Caco-2 (cell line): Measurements from ENCODE around the gene SLC25A26. TPM values are rescaled to one million over a fixed set of nuclear protein-coding genes. Genes with fewer than 3 reads are reported as not detected.

Experiments used
- BruUV-seq: library from RNA; stranded (reverse); fragments of 400-500 nt; replicated peaks from 2 replicates; lab custom pipeline; 2021; lab: Mats Ljungman, UMichigan
- CTCF ChIA-PET: fragments of 300-600 bp; sonication (Branson Sonifier 250); formaldehyde crosslinking; loops from one replicate; lab custom pipeline; 2022; ENCODE audit warnings: antibody characterized with exemption; lab: Charles Lee
- POLR2A ChIA-PET: fragments of 300-600 bp; sonication (Branson Sonifier 250); formaldehyde crosslinking; loops from one replicate; lab custom pipeline; 2022; ENCODE audit warnings: antibody characterized with exemption; lab: Charles Lee
- DNase-seq, 2 experiments: peaks; one replicate each; pipeline versions ENCODE4 v3.0.0 to v3.0.0-alpha.2; 2020 to 2022
- H3K27me3 ChIP-seq: replicated peaks from 2 replicates; pipeline ENCODE4 v1.6.0; 2011; ENCODE audit warnings: low read length; ENCODE audit not compliant: control insufficient read depth, insufficient read depth
- H3K36me3 ChIP-seq: 2 replicates; pipeline ENCODE4 v1.5.1; 2011; ENCODE audit warnings: low read length; ENCODE audit not compliant: control insufficient read depth, insufficient read depth
- H3K4me1 ChIP-seq: fragments of 250-450 bp; sonication (Bioruptor Pico); 2 replicates; pipeline ENCODE4 v1.5.1; 2020; ENCODE audit warnings: mild to moderate bottlenecking
- H3K4me3 ChIP-seq: 2 replicates; pipeline ENCODE4 v1.5.1; 2011; ENCODE audit warnings: low read depth, mild to moderate bottlenecking, control low read depth, low read length
- H3K9me3 ChIP-seq: fragments of 250-450 bp; sonication (Bioruptor Pico); 2 replicates; pipeline ENCODE4 v1.5.1; 2020; ENCODE audit warnings: mild to moderate bottlenecking, moderate library complexity
- H3K27ac Mint-ChIP-seq: one replicate; pipeline ENCODE4 v1.8.0; 2022; ENCODE audit warnings: mixed read lengths; ENCODE audit not compliant: unreplicated experiment
- H3K27me3 Mint-ChIP-seq: one replicate; pipeline ENCODE4 v1.8.0; 2022; ENCODE audit warnings: mixed read lengths; ENCODE audit not compliant: insufficient read depth, unreplicated experiment
- H3K36me3 Mint-ChIP-seq: one replicate; pipeline ENCODE4 v1.8.0; 2022; ENCODE audit warnings: mild to moderate bottlenecking, mixed read lengths; ENCODE audit not compliant: insufficient read depth, unreplicated experiment
- H3K4me1 Mint-ChIP-seq: one replicate; pipeline ENCODE4 v1.8.0; 2022; ENCODE audit warnings: low read depth, mixed read lengths; ENCODE audit not compliant: unreplicated experiment
- H3K4me3 Mint-ChIP-seq: one replicate; pipeline ENCODE4 v1.8.0; 2022; ENCODE audit warnings: mild to moderate bottlenecking, moderate library complexity, mixed read lengths; ENCODE audit not compliant: unreplicated experiment
- H3K9me3 Mint-ChIP-seq: one replicate; pipeline ENCODE4 v1.8.0; 2022; ENCODE audit warnings: mixed read lengths; ENCODE audit not compliant: unreplicated experiment
- intact Hi-C: fragments of 100-400 bp; cut with micrococcal nuclease; formaldehyde crosslinking; loops from one replicate; pipeline ENCODE4 v1.10.0; 2022; ENCODE audit not compliant: unreplicated experiment
- total RNA-seq: library from RNA; stranded (reverse); gene quantifications from 2 replicates; pipeline ENCODE4 v1.2.3, GENCODE V29; 2022
- TF ChIP-seq, protein P1 (sequence below), 2 experiments: fragments of 200-600 bp in 1 of 2; IDR thresholded peaks; 1 replicate in 1 of 2; 2 replicates in 1 of 2; pipeline versions ENCODE4 v1.5.1 to v1.8.0; 2011 to 2022; ENCODE audit warnings: antibody characterized with exemption in 1 of 2, control low read depth in 1 of 2, inconsistent platforms in 1 of 2, low read depth in 1 of 2, low read length in 1 of 2, mild to moderate bottlenecking in 1 of 2, moderate library complexity in 1 of 2; ENCODE audit not compliant: insufficient read depth in 1 of 2, severe bottlenecking in 1 of 2, unreplicated experiment in 1 of 2

SLC25A26 gene
- total RNA-seq, 1 experiment from 2014 or later = 25.4 TPM

DNA sequence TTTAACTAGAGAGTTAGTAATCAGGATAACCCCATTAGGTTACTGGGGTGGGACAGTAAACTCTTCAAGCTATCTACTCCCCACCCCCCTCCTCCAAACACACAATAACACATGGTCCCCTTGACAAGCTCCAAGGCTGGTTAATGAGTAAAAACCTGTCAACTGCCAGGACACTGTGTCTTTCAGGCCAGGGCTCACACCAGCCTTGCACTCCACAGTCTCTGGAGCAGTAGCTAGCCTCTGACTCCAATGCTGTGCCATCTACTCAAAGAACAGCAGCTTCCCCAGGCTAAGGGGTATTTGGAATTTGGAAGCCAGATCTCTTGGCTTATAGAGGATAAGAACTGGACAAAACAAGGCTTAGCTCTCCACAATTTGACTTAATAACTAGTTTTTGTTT is 164.3 kb downstream of the SLC25A26 start:
- Histone ChIP-seq H3K27me3 (no peaks in the 10 kb centered on the region), H3K9me3 (no peaks in the 10 kb centered on the region), H3K4me3 (no peak overlapping the region), H3K36me3 (peaks cover 20% of the 10 kb centered on the region), H3K4me1 (no peaks in the 10 kb centered on the region)
- Mint-ChIP-seq H3K27ac (no peak overlapping the region), H3K36me3 (peaks cover 74% of the 10 kb centered on the region), H3K4me1 (no peaks in the 10 kb centered on the region), H3K27me3 (no peaks in the 10 kb centered on the region), H3K9me3 (no peaks in the 10 kb centered on the region), H3K4me3 (no peak overlapping the region)
- DNase-seq = no peak
- ChIA-PET POLR2A (no interaction called here), CTCF (interaction anchor here (0.7 kb wide), 1 partner anchor 59 kb away, joined by 3 read pairs; no protein-coding TSS in a partner anchor)
- BruUV-seq = no TSS peak
- TF ChIP-seq, protein P1, sequence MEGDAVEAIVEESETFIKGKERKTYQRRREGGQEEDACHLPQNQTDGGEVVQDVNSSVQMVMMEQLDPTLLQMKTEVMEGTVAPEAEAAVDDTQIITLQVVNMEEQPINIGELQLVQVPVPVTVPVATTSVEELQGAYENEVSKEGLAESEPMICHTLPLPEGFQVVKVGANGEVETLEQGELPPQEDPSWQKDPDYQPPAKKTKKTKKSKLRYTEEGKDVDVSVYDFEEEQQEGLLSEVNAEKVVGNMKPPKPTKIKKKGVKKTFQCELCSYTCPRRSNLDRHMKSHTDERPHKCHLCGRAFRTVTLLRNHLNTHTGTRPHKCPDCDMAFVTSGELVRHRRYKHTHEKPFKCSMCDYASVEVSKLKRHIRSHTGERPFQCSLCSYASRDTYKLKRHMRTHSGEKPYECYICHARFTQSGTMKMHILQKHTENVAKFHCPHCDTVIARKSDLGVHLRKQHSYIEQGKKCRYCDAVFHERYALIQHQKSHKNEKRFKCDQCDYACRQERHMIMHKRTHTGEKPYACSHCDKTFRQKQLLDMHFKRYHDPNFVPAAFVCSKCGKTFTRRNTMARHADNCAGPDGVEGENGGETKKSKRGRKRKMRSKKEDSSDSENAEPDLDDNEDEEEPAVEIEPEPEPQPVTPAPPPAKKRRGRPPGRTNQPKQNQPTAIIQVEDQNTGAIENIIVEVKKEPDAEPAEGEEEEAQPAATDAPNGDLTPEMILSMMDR (IDR thresholded peaks at IDR 0.05; ENCODE audit: insufficient read depth in 1 of 2, low read depth in 1 of 2, low read length in 1 of 2, severe bottlenecking in 1 of 2, unreplicated experiment in 1 of 2) = no peak
- intact Hi-C loops = no loop called here

- TF ChIP-seq, protein P1 (IDR thresholded peaks at IDR 0.05; ENCODE audit: insufficient read depth in 1 of 2, low read depth in 1 of 2, low read length in 1 of 2, severe bottlenecking in 1 of 2, unreplicated experiment in 1 of 2) = no peak
- no peak overlapping the region for H3K27ac Mint-ChIP-seq
- ChIA-PET POLR2A (no interaction called here), CTCF (no interaction called here)
- DNase-seq = no peak
- Histone ChIP-seq H3K4me1 (no peaks in the 10 kb centered on the region), H3K9me3 (no peaks in the 10 kb centered on the region), H3K27me3 (no peaks in the 10 kb centered on the region), H3K4me3 (no peak overlapping the region), H3K36me3 (peaks cover 18% of the 10 kb centered on the region)
- no TSS peak for BruUV-seq
- no peaks in the 10 kb centered on the region for H3K27me3 Mint-ChIP-seq
- intact Hi-C loops = no loop called here
- no peaks in the 10 kb centered on the region for H3K4me1 Mint-ChIP-seq
- peaks cover 62% of the 10 kb centered on the region for H3K36me3 Mint-ChIP-seq
- H3K4me3 Mint-ChIP-seq = no peak overlapping the region
- no peaks in the 10 kb centered on the region for H3K9me3 Mint-ChIP-seq
Observed at GRCh38 chr3:66386011-66386924, 165.5 kb downstream of the SLC25A26 start.

- Histone ChIP-seq H3K4me3 (no peak overlapping the region), H3K4me1 (no peaks in the 10 kb centered on the region), H3K36me3 (peaks cover 15% of the 10 kb centered on the region), H3K9me3 (no peaks in the 10 kb centered on the region), H3K27me3 (no peaks in the 10 kb centered on the region)
- TF ChIP-seq, protein P1 (IDR thresholded peaks at IDR 0.05; ENCODE audit: insufficient read depth in 1 of 2, low read depth in 1 of 2, low read length in 1 of 2, severe bottlenecking in 1 of 2, unreplicated experiment in 1 of 2) = no peak
- Mint-ChIP-seq H3K4me1 (no peaks in the 10 kb centered on the region), H3K9me3 (no peaks in the 10 kb centered on the region), H3K27ac (no peak overlapping the region), H3K27me3 (no peaks in the 10 kb centered on the region), H3K36me3 (peaks cover 59% of the 10 kb centered on the region), H3K4me3 (no peak overlapping the region)
- no peak for DNase-seq
- intact Hi-C loops = no loop called here
- CTCF ChIA-PET = no interaction called here
- POLR2A ChIA-PET = no interaction called here
- BruUV-seq = no TSS peak
Observed at GRCh38 chr3:66386925-66387650, 166.3 kb downstream of the SLC25A26 start.
